NCI-H1105 (cell line): Measurements from ENCODE around the gene PRRT1B.
A peak's percentile ranks its signal among the peaks of the same experiment; 100 is the strongest.
"Not testable (repeated sequence)": the region's sequence is repeated elsewhere in the genome, so short reads cannot be mapped to it uniquely, and the experiment has no call there.

Source experiments
- DNase-seq: peaks from one replicate; lab custom pipeline; 2025; lab: John Stamatoyannopoulos, UW

PRRT1B gene

GRCh38 chr9:131545003-131545785 lies at the start of gene PRRT1B:
TSS of gene PRRT1B (plus strand) at chr9:131545523. CDS start at chr9:131545616, 93 bp downstream.
- no peak for DNase-seq

- DNase-seq = no peak
Observed at GRCh38 chr9:131495785-131496184, 49.5 kb upstream of the PRRT1B start.

GRCh38 chr9:131496844-131497405 lies 48.4 kb upstream of the PRRT1B start:
- no peak for DNase-seq

GRCh38 chr9:131499254-131499767 lies 46.0 kb upstream of the PRRT1B start:
- no peak for DNase-seq

GRCh38 chr9:131500377-131500776 lies 44.9 kb upstream of the PRRT1B start:
- DNase-seq = no peak

GRCh38 chr9:131500939-131501541 lies 44.3 kb upstream of the PRRT1B start:
- DNase-seq = no peak

GRCh38 chr9:131502781-131503625 lies 42.3 kb upstream of the PRRT1B start, which contains the start of gene POMT1:
TSS of gene POMT1 (plus strand) at chr9:131502918. CDS start at chr9:131504219, 1,301 bp downstream.
- peak; percentile 83 for DNase-seq

GRCh38 chr9:131503626-131504465 lies 41.5 kb upstream of the PRRT1B start:
- DNase-seq = no peak

GRCh38 chr9:131505012-131505411 lies 40.3 kb upstream of the PRRT1B start:
- DNase-seq = no peak

- DNase-seq = no peak
Observed at GRCh38 chr9:131511416-131511815, 33.9 kb upstream of the PRRT1B start.

- no peak for DNase-seq
Observed at GRCh38 chr9:131511880-131512279, 33.4 kb upstream of the PRRT1B start.

- DNase-seq = no peak
Observed at GRCh38 chr9:131513177-131513576, 32.1 kb upstream of the PRRT1B start.

- not testable (repeated sequence) for DNase-seq
Observed at GRCh38 chr9:131515559-131516031, 29.7 kb upstream of the PRRT1B start.

- DNase-seq = no peak
Observed at GRCh38 chr9:131516100-131516499, 29.2 kb upstream of the PRRT1B start.

GRCh38 chr9:131516930-131517329 lies 28.4 kb upstream of the PRRT1B start:
- DNase-seq = no peak

GRCh38 chr9:131517761-131518190 lies 27.5 kb upstream of the PRRT1B start:
- DNase-seq = no peak

- no peak for DNase-seq
Observed at GRCh38 chr9:131518553-131518952, 26.8 kb upstream of the PRRT1B start.

- DNase-seq = no peak
Observed at GRCh38 chr9:131520503-131520902, 24.8 kb upstream of the PRRT1B start.

GRCh38 chr9:131521203-131521602 lies 24.1 kb upstream of the PRRT1B start:
- no peak for DNase-seq

GRCh38 chr9:131521822-131522221 lies 23.5 kb upstream of the PRRT1B start:
- no peak for DNase-seq
